ENCODE data around the gene UBAC2. TPM values are rescaled to one million over a fixed set of nuclear protein-coding genes. Genes with fewer than 3 reads are reported as not detected.

The UBAC2 gene
- total and polyA plus RNA-seq, 7 donors = 31.8 to 73.9 (median 47.6) TPM

DNA sequence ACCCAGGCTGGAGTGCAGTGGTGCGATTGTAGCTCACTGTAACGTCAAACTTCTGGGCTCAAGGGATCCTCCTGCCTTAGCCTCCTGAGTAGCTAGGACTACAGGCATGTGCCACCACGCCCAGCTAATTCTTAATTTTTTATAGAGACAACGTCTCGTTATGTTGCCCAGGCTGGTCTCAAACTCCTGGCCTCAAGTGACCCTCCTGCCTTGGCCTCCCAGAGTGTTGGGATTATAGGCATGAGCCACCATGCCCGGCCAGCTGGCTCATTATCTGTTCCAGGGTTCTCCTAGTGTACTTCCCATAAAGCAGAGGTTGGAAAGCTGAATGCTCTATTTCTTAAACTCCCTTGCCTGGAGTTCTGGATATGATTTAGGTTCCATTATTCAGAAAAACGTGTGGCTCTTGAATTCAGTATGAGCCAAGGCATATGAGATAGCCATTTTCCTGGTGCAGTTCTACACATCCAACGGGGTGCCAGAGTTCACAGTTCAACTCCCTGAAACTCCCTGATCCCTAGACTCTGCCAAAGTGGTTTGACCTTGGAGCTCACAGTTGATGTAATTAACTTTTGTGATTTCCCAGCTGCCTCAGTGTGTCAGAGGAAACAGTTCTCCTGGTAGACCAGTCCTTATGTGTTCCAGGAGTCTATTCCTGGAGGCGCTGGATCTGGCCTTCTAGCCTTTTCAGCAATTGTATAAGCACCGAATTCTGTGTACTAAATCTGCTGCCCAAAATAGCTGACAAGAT, 85.0 kb downstream of the UBAC2 start:
- Histone ChIP-seq H3K4me1 (peaks cover 0 to 40% (median 25%) of the 10 kb centered on the region in 4 donors), H3K27me3 (no peaks in the 10 kb centered on the region), H3K4me3 (no peak overlapping the region), H3K9me3 (no peaks in the 10 kb centered on the region), H3K27ac (peak overlapping the region in 2 of 4 donors; percentile 32 to 42), H3K36me3 (no peaks in the 10 kb centered on the region)
- TF ChIP-seq, protein P1, sequence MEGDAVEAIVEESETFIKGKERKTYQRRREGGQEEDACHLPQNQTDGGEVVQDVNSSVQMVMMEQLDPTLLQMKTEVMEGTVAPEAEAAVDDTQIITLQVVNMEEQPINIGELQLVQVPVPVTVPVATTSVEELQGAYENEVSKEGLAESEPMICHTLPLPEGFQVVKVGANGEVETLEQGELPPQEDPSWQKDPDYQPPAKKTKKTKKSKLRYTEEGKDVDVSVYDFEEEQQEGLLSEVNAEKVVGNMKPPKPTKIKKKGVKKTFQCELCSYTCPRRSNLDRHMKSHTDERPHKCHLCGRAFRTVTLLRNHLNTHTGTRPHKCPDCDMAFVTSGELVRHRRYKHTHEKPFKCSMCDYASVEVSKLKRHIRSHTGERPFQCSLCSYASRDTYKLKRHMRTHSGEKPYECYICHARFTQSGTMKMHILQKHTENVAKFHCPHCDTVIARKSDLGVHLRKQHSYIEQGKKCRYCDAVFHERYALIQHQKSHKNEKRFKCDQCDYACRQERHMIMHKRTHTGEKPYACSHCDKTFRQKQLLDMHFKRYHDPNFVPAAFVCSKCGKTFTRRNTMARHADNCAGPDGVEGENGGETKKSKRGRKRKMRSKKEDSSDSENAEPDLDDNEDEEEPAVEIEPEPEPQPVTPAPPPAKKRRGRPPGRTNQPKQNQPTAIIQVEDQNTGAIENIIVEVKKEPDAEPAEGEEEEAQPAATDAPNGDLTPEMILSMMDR (IDR thresholded peaks at IDR 0.05) = no peak
- no peak for TF ChIP-seq POLR2AphosphoS5 (IDR thresholded peaks at IDR 0.05)
- no peak for TF ChIP-seq EP300 (IDR thresholded peaks at IDR 0.05)
- no peak for TF ChIP-seq POLR2A (IDR thresholded peaks at IDR 0.05)
- no peak for DNase-seq
- intact Hi-C loops (cut with DNase I) = no loop called here
- whole genome bisulfite sequencing, 2 donors = 62 to 78% methylated on average over 10 of the region's 10 CpGs

DNA sequence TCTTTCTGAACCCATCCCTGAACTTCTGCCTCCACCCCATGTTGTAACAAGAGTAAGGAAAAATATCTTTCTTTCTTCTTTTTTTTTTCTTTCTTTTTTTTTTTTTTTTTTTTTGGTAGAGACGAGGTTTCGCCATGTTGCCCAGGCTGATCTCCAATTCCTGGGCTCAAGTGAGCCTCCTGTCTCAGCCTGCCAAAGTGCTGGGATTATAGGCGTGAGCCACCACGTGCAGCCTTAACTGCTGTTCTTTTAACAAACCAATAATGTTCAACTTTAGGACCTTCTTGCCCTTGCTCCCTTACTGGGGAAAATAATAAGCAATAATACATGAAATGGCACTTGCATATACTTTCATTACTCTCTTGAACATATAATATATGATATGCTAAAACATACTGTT, 86.9 kb downstream of the UBAC2 start:
- H3K27me3 ChIP-seq = no peaks in the 10 kb centered on the region
- H3K27ac ChIP-seq = no peak overlapping the region
- no peak overlapping the region for H3K4me3 ChIP-seq
- TF ChIP-seq, protein P1 (IDR thresholded peaks at IDR 0.05) = no peak
- no peak for TF ChIP-seq POLR2A (IDR thresholded peaks at IDR 0.05)
- H3K9me3 ChIP-seq = no peaks in the 10 kb centered on the region
- peaks cover 0 to 34% (median 20%) of the 10 kb centered on the region in 4 donors for H3K4me1 ChIP-seq
- DNase-seq = no peak
- intact Hi-C loops (cut with DNase I) = no loop called here
- H3K36me3 ChIP-seq = peaks cover 0 to 1% (median 0%) of the 10 kb centered on the region in 4 donors
- 88 to 93% methylated on average over 4 of the region's 4 CpGs for WGBS, 2 donors

DNA sequence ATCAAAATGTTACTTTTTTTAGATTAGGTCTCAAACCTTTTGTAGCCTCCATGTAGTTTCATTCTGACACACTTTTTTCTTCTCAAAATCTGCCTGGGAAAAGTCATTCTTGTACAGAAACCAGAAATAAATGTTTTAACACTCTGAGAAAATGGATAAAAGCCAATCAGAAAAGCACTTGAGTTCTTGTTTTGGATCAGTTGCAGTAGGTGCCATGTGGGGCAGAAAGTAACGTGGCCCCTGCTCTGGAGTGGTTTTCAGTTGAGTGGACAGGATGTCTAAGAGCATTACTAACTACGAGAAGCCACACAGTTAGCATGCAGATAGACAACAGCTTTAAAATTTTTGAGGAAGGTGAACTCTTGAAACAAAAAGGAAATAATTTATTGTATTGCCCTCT, 87.4 kb downstream of the UBAC2 start:
- WGBS, 2 donors = 52 to 86% methylated on average over 2 of the region's 2 CpGs
- Histone ChIP-seq H3K27me3 (no peaks in the 10 kb centered on the region), H3K36me3 (peaks cover 0 to 7% (median 0%) of the 10 kb centered on the region in 4 donors), H3K4me1 (peaks cover 0 to 28% (median 18%) of the 10 kb centered on the region in 4 donors), H3K9me3 (no peaks in the 10 kb centered on the region), H3K4me3 (no peak overlapping the region), H3K27ac (no peak overlapping the region)
- TF ChIP-seq, protein P1 (IDR thresholded peaks at IDR 0.05) = no peak
- no peak for TF ChIP-seq POLR2A (IDR thresholded peaks at IDR 0.05)
- TF ChIP-seq EP300 (IDR thresholded peaks at IDR 0.05) = no peak
- TF ChIP-seq POLR2AphosphoS5 (IDR thresholded peaks at IDR 0.05) = no peak
- intact Hi-C loops (cut with DNase I) = no loop called here
- DNase-seq = no peak

- Histone ChIP-seq H3K36me3 (peaks cover 0 to 12% (median 0%) of the 10 kb centered on the region in 4 donors), H3K9me3 (no peaks in the 10 kb centered on the region), H3K4me1 (peaks cover 0 to 28% (median 16%) of the 10 kb centered on the region in 4 donors), H3K4me3 (no peak overlapping the region), H3K27ac (no peak overlapping the region), H3K27me3 (no peaks in the 10 kb centered on the region)
- WGBS, 2 donors = 88 to 89% methylated on average over 2 of the region's 2 CpGs
- DNase-seq = no peak
- intact Hi-C loops (cut with DNase I) = no loop called here
- TF ChIP-seq, protein P1 (IDR thresholded peaks at IDR 0.05) = no peak
- TF ChIP-seq POLR2A (IDR thresholded peaks at IDR 0.05) = no peak
Measured at GRCh38 chr13:99289271-99289670, 88.6 kb downstream of the UBAC2 start.

Data from sigmoid colon (tissue), 7 donors.